K562 (cell line): ENCODE data around the gene GATC. TPM values are rescaled to one million over a fixed set of nuclear protein-coding genes. Genes with fewer than 3 reads are reported as not detected.

ENCODE experiments used
- ARID4B ChIP-seq: sonication (generic); formaldehyde crosslinking; IDR thresholded peaks from 2 replicates; pipeline ENCODE4 v1.8.0; 2022; ENCODE audit warnings: mild to moderate bottlenecking, missing genetic modification reagents
- CEBPB ChIP-seq: fragments of 450-650 bp; IDR thresholded peaks from 2 replicates; pipeline ENCODE4 v1.6.1; 2016; ENCODE audit warnings: missing genetic modification characterization, missing compliant biosample characterization
- GABPB2 ChIP-seq: fragments of 250-450 bp; sonication (Bioruptor Pico); conservative IDR thresholded peaks from 2 replicates; pipeline ENCODE4 v1.5.1; 2021; ENCODE audit warnings: mild to moderate bottlenecking
- NFE2L1 ChIP-seq: fragments of 450-650 bp; IDR thresholded peaks from 2 replicates; pipeline ENCODE4 v1.6.1; 2016; ENCODE audit warnings: missing genetic modification characterization, low read depth, mild to moderate bottlenecking, missing compliant biosample characterization, moderate library complexity, borderline replicate concordance
- NONO ChIP-seq, 2 experiments: fragments of 200-400 bp in 1 of 2; fragments of 450-650 bp in 1 of 2; formaldehyde crosslinking in 1 of 2; IDR thresholded peaks; 2 replicates each; pipeline ENCODE4 v1.6.1; 2017; ENCODE audit warnings: low read depth in 2 of 2, mild to moderate bottlenecking in 2 of 2, moderate library complexity in 2 of 2, low read length in 1 of 2
- PML ChIP-seq: IDR thresholded peaks from 2 replicates; pipeline ENCODE4 v1.6.1; 2012; ENCODE audit warnings: low read length, inconsistent platforms
- UBTF ChIP-seq, 2 experiments: IDR thresholded peaks; 2 replicates each; pipeline ENCODE4 v1.6.1; 2012; ENCODE audit warnings: improper control_type of control experiment in 2 of 2, low read depth in 2 of 2, low read length in 2 of 2, borderline replicate concordance in 1 of 2
- ZBTB9 ChIP-seq: fragments of 450-650 bp; formaldehyde crosslinking; IDR thresholded peaks from 2 replicates; pipeline ENCODE4 v1.4.0; 2020; ENCODE audit warnings: mild to moderate bottlenecking, moderate library complexity
- ZNF395 ChIP-seq: fragments of 200-800 bp; sonication (Bioruptor generic); IDR thresholded peaks from 2 replicates; pipeline ENCODE4 v1.6.1; 2017; ENCODE audit warnings: missing genetic modification characterization, missing compliant biosample characterization
- ZNF511 ChIP-seq: sonication (generic); formaldehyde crosslinking; IDR thresholded peaks from 2 replicates; pipeline ENCODE4 v1.8.0; 2022; ENCODE audit warnings: mild to moderate bottlenecking, missing genetic modification reagents
- polyA plus RNA-seq, 8 experiments: library from polyadenylated mRNA; depleted of rRNA in 4 of 8; stranded (reverse) in 5 of 8; unstranded in 3 of 8; fragments of >200 nt; fragmentation: Nextera tagmentation in 2 of 8; fragmentation: Illumina TruSeq in 1 of 8; extraction: Ambion mirVana in 2 of 8; extraction: Trizol in 1 of 8; gene quantifications; 2 replicates each; pipeline versions ENCODE4 v1.2.1 to v1.2.3, GENCODE V29; 2011 to 2014; ENCODE audit warnings: inconsistent platforms in 1 of 8, missing spikeins in 1 of 8
- total RNA-seq, 7 experiments: library from RNA; depleted of rRNA in 6 of 7; stranded (reverse); fragments of >200 nt in 6 of 7; fragmentation: Illumina TruSeq in 2 of 7; extraction: Trizol in 2 of 7; gene quantifications; 2 replicates each; pipeline versions ENCODE4 v1.2.1 to v1.2.3, GENCODE V29; 2011 to 2021; ENCODE audit warnings: low replicate concordance in 1 of 7
- TF ChIP-seq, protein P1 (sequence below): fragments of 250-450 bp; sonication (Bioruptor Pico); IDR thresholded peaks from 2 replicates; pipeline ENCODE4 v1.5.0; 2022; ENCODE audit warnings: mild to moderate bottlenecking
- TF ChIP-seq, protein P2 (sequence below): fragments of 250-450 bp; sonication (Bioruptor Pico); IDR thresholded peaks from 2 replicates; pipeline ENCODE4 v1.5.0; 2021

The GATC gene
- total and polyA plus RNA-seq, 9 of the 15 experiments (the other 6 are each of a cell fraction or from before 2014, with no cell fraction given): 5.8 to 52.6 (median 28.2) TPM

GRCh38 chr12:120469450-120470149, 23.4 kb downstream of the GATC start, which contains the start of gene SRSF9 (continued):
- TF ChIP-seq ARID4B (CRISPR knock-in tag) (peak; percentile 81), NFE2L1 (tag) (no peak), UBTF (IDR thresholded peaks at IDR 0.05; ENCODE audit: borderline replicate concordance in 1 of 2, low read depth in 2 of 2, low read length in 2 of 2) (peak; percentile 72 to 88; a peak in 3 of 4 replicates), PML (peak; percentile 44; the same call in 1 of the 2 replicates), ZBTB9 (CRISPR knock-in tag) (peak; percentile 84; the same call in 1 of the 2 replicates), ZNF511 (peak; percentile 75; the same call in 1 of the 2 replicates), ZNF395 (CRISPR knock-in tag) (peak; percentile 60; the same call in 1 of the 2 replicates), NONO (IDR thresholded peaks at IDR 0.05; ENCODE audit: low read depth in 2 of 2, low read length in 1 of 2) (peak; percentile 35 to 86; a peak in 3 of 4 replicates), GABPB2 (no peak), CEBPB (no peak)
- TF ChIP-seq, protein P1, sequence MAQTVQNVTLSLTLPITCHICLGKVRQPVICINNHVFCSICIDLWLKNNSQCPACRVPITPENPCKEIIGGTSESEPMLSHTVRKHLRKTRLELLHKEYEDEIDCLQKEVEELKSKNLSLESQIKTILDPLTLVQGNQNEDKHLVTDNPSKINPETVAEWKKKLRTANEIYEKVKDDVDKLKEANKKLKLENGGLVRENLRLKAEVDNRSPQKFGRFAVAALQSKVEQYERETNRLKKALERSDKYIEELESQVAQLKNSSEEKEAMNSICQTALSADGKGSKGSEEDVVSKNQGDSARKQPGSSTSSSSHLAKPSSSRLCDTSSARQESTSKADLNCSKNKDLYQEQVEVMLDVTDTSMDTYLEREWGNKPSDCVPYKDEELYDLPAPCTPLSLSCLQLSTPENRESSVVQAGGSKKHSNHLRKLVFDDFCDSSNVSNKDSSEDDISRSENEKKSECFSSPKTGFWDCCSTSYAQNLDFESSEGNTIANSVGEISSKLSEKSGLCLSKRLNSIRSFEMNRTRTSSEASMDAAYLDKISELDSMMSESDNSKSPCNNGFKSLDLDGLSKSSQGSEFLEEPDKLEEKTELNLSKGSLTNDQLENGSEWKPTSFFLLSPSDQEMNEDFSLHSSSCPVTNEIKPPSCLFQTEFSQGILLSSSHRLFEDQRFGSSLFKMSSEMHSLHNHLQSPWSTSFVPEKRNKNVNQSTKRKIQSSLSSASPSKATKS: no peak
- TF ChIP-seq, protein P2, sequence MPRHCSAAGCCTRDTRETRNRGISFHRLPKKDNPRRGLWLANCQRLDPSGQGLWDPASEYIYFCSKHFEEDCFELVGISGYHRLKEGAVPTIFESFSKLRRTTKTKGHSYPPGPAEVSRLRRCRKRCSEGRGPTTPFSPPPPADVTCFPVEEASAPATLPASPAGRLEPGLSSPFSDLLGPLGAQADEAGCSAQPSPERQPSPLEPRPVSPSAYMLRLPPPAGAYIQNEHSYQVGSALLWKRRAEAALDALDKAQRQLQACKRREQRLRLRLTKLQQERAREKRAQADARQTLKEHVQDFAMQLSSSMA (CRISPR knock-in tag): peak; percentile 83; the same call in 1 of the 2 replicates
